ENCODE results near the gene OR51A4.

- TF ChIP-seq CTCF (conservative IDR thresholded peaks at IDR 0.05; ENCODE audit: low read length) = no peak
- TF ChIP-seq EZH2phosphoT487 (IDR thresholded peaks at IDR 0.05; ENCODE audit: borderline replicate concordance, low read depth, low read length) = no peak
Observed at GRCh38 chr11:4921796-4922195, 25.6 kb downstream of the OR51A4 start.
